IMR-90 (cell line): Measurements from ENCODE around the gene GRM8. TPM values are rescaled to one million over a fixed set of nuclear protein-coding genes. Genes with fewer than 3 reads are reported as not detected.

Experiments
- ATAC-seq: fragments of 200-7000 bp; cut with Tn5 transposase; 2 replicates; pipeline ENCODE4 v1.9.1; 2020; ENCODE audit warnings: low read depth, mild to moderate bottlenecking, moderate library complexity
- BruUV-seq: library from RNA; stranded (reverse); fragments of 400-500 nt; replicated peaks from 2 replicates; lab custom pipeline; 2021; lab: Mats Ljungman, UMichigan
- CTCF ChIA-PET: fragments of 300-600 bp; formaldehyde crosslinking; extraction: SDS; loops from one replicate; lab custom pipeline; 2021; ENCODE audit warnings: antibody characterized with exemption; lab: Yijun Ruan, JAX
- POLR2A ChIA-PET: fragments of 300-600 bp; sonication (Branson Sonifier 250); formaldehyde crosslinking; loops from one replicate; lab custom pipeline; 2022; ENCODE audit warnings: antibody characterized with exemption; ENCODE audit not compliant: unreplicated experiment; lab: Charles Lee
- DNase-seq: peaks from one replicate; pipeline ENCODE4 v3.0.0; 2013
- H2AFZ ChIP-seq: replicated peaks from 2 replicates; pipeline ENCODE3; 2013; ENCODE audit warnings: low read length, mild to moderate bottlenecking; ENCODE audit not compliant: poor library complexity
- H2AK5ac ChIP-seq: 2 replicates; pipeline ENCODE4 v1.6.1; 2013; ENCODE audit warnings: low read depth, low read length, inconsistent platforms
- H2AK9ac ChIP-seq: replicated peaks from 2 replicates; pipeline ENCODE3; 2013; ENCODE audit warnings: mild to moderate bottlenecking, low read depth, low read length, moderate library complexity; ENCODE audit not compliant: poor library complexity
- H2BK120ac ChIP-seq: 2 replicates; pipeline ENCODE4 v1.6.1; 2013; ENCODE audit warnings: low read depth, low read length, inconsistent platforms
- H2BK15ac ChIP-seq: 3 replicates; pipeline ENCODE4 v1.6.1; 2013; ENCODE audit warnings: low read depth, low read length, inconsistent platforms
- H2BK20ac ChIP-seq: 2 replicates; pipeline ENCODE4 v1.6.1; 2013; ENCODE audit warnings: low read depth, mild to moderate bottlenecking, inconsistent platforms, low read length, moderate library complexity
- H2BK5ac ChIP-seq: 2 replicates; pipeline ENCODE4 v1.6.1; 2013; ENCODE audit warnings: mild to moderate bottlenecking, low read depth, low read length, inconsistent platforms; ENCODE audit not compliant: poor library complexity, severe bottlenecking
- H3K14ac ChIP-seq: replicated peaks from 2 replicates; pipeline ENCODE4 v1.6.1; 2013; ENCODE audit warnings: low read depth, low read length, inconsistent platforms
- H3K18ac ChIP-seq: 2 replicates; pipeline ENCODE4 v1.6.1; 2013; ENCODE audit warnings: low read depth, low read length, control low read depth
- H3K23ac ChIP-seq: 2 replicates; pipeline ENCODE4 v1.6.1; 2013; ENCODE audit warnings: low read depth, low read length, inconsistent platforms
- H3K27ac ChIP-seq: 2 replicates; pipeline ENCODE4 v1.5.1; 2013; ENCODE audit warnings: mild to moderate bottlenecking, control low read depth, low read length; ENCODE audit not compliant: insufficient read depth
- H3K27me3 ChIP-seq: 2 replicates; pipeline ENCODE4 v1.6.1; 2013; ENCODE audit warnings: low read length; ENCODE audit not compliant: control insufficient read depth, insufficient read depth
- H3K36me3 ChIP-seq: 2 replicates; pipeline ENCODE4 v1.6.1; 2013; ENCODE audit warnings: low read length, mixed read lengths; ENCODE audit not compliant: control insufficient read depth, insufficient read depth
- H3K4ac ChIP-seq: 2 replicates; pipeline ENCODE4 v1.6.1; 2013; ENCODE audit warnings: low read depth, low read length, inconsistent platforms
- H3K4me1 ChIP-seq: 2 replicates; pipeline ENCODE4 v1.6.1; 2013; ENCODE audit warnings: low read length, mixed read lengths; ENCODE audit not compliant: control insufficient read depth, insufficient read depth
- H3K4me2 ChIP-seq: 2 replicates; pipeline ENCODE4 v1.6.1; 2013; ENCODE audit warnings: low read depth, mild to moderate bottlenecking, control low read depth, low read length, moderate library complexity
- H3K4me3 ChIP-seq: 2 replicates; pipeline ENCODE4 v1.5.1; 2013; ENCODE audit warnings: low read depth, mild to moderate bottlenecking, control low read depth, low read length, moderate library complexity; ENCODE audit not compliant: insufficient read depth
- H3K56ac ChIP-seq: 2 replicates; pipeline ENCODE4 v1.6.1; 2013; ENCODE audit warnings: low read length, inconsistent platforms; ENCODE audit not compliant: insufficient read depth; ENCODE audit errors: extremely low read depth
- H3K79me1 ChIP-seq, 2 experiments: 2 replicates each; pipeline ENCODE4 v1.6.1; 2013; ENCODE audit warnings: low read length in 2 of 2, inconsistent platforms in 1 of 2, low read depth in 1 of 2
- H3K9ac ChIP-seq: 2 replicates; pipeline ENCODE4 v1.6.1; 2013; ENCODE audit warnings: low read depth, low read length, control low read depth
- H3K9me1 ChIP-seq: 2 replicates; pipeline ENCODE4 v1.6.1; 2013; ENCODE audit warnings: low read length, inconsistent platforms; ENCODE audit not compliant: insufficient read depth
- H3K9me3 ChIP-seq: 2 replicates; pipeline ENCODE4 v1.6.1; 2013; ENCODE audit warnings: low read length; ENCODE audit not compliant: control insufficient read depth, insufficient read depth
- H4K20me1 ChIP-seq: 2 replicates; pipeline ENCODE4 v1.6.1; 2013; ENCODE audit warnings: low read length, inconsistent platforms; ENCODE audit not compliant: insufficient read depth
- H4K5ac ChIP-seq: 2 replicates; pipeline ENCODE4 v1.6.1; 2013; ENCODE audit warnings: mild to moderate bottlenecking, low read depth, low read length, control low read depth
- H4K8ac ChIP-seq, 2 experiments: 2 replicates each; pipeline ENCODE4 v1.6.1; 2013; ENCODE audit warnings: low read depth in 2 of 2, low read length in 2 of 2, control low read depth in 1 of 2, inconsistent platforms in 1 of 2
- H4K91ac ChIP-seq: 2 replicates; pipeline ENCODE4 v1.6.1; 2013; ENCODE audit warnings: low read depth, low read length, inconsistent platforms; ENCODE audit not compliant: insufficient read depth
- CEBPB ChIP-seq: IDR thresholded peaks from 2 replicates; pipeline ENCODE4 v1.6.1; 2012; ENCODE audit warnings: low read depth, low read length, improper control_type of control experiment
- CTCF ChIP-seq: conservative IDR thresholded peaks from 2 replicates; pipeline ENCODE4 v1.5.1; 2012; ENCODE audit warnings: mild to moderate bottlenecking, low read depth, low read length, improper control_type of control experiment
- ELK1 ChIP-seq: fragments of 150-350 bp; IDR thresholded peaks from 2 replicates; pipeline ENCODE4 v1.6.1; 2016; ENCODE audit warnings: low read depth, mild to moderate bottlenecking, low read length, moderate library complexity, borderline replicate concordance
- FOS ChIP-seq: fragments of 150-350 bp; IDR thresholded peaks from 2 replicates; pipeline ENCODE4 v1.6.1; 2016; ENCODE audit warnings: low read depth, low read length
- MAFK ChIP-seq: IDR thresholded peaks from 2 replicates; pipeline ENCODE4 v1.6.1; 2012; ENCODE audit warnings: low read depth, low read length, improper control_type of control experiment
- MAZ ChIP-seq: IDR thresholded peaks from 2 replicates; pipeline ENCODE4 v1.6.1; 2012; ENCODE audit warnings: low read depth, mild to moderate bottlenecking, low read length, improper control_type of control experiment, moderate library complexity, borderline replicate concordance
- MXI1 ChIP-seq: IDR thresholded peaks from 2 replicates; pipeline ENCODE4 v1.6.1; 2012; ENCODE audit warnings: low read depth, mild to moderate bottlenecking, low read length, moderate library complexity, borderline replicate concordance
- NFE2L2 ChIP-seq: fragments of 150-350 bp; IDR thresholded peaks from 2 replicates; pipeline ENCODE4 v1.6.1; 2016; ENCODE audit warnings: low read depth, mild to moderate bottlenecking, low read length
- POLR2A ChIP-seq: IDR thresholded peaks from 2 replicates; pipeline ENCODE4 v1.6.1; 2012; ENCODE audit warnings: mild to moderate bottlenecking, low read depth, low read length
- RAD21 ChIP-seq: IDR thresholded peaks from 2 replicates; pipeline ENCODE4 v1.6.1; 2012; ENCODE audit warnings: low read length, improper control_type of control experiment
- RCOR1 ChIP-seq: IDR thresholded peaks from 2 replicates; pipeline ENCODE4 v1.6.1; 2012; ENCODE audit warnings: mild to moderate bottlenecking, low read length, improper control_type of control experiment; ENCODE audit not compliant: insufficient replicate concordance
- RFX5 ChIP-seq: IDR thresholded peaks from 2 replicates; pipeline ENCODE4 v1.8.0; 2012; ENCODE audit warnings: low read depth, mild to moderate bottlenecking, low read length, moderate library complexity
- SMC3 ChIP-seq: fragments of 150-350 bp; IDR thresholded peaks from 2 replicates; pipeline ENCODE4 v1.6.1; 2016; ENCODE audit warnings: low read depth, mild to moderate bottlenecking, antibody characterized with exemption, low read length, moderate library complexity
- WGBS, 2 experiments: methylation state at CpG; one replicate each; pipeline versions ENCODE4 v1.1.5 to v1.1.7; 2013; ENCODE audit warnings: missing lambda C conversion rate in 2 of 2; ENCODE audit not compliant: insufficient read length in 1 of 2; ENCODE audit errors: extremely low coverage in 2 of 2; 5-methylcytosine and 5-hydroxymethylcytosine counted together
- dilution Hi-C: fragments of 300-500 bp; cut with HindIII; formaldehyde crosslinking; loops from one replicate; pipeline ENCODE4 v1.14.3; 2018; ENCODE audit warnings: low sequenced_read_pairs; ENCODE audit not compliant: unreplicated experiment
- in situ Hi-C: fragments of 300-500 bp; cut with MboI; formaldehyde crosslinking; loops from 3 replicates; pipeline ENCODE4 v1.14.3; 2019; ENCODE audit warnings: low sequenced_read_pairs, inconsistent platforms, mixed read lengths
- intact Hi-C: fragments of 100-400 bp; cut with micrococcal nuclease; formaldehyde crosslinking; loops from 2 replicates; pipeline ENCODE4 v1.10.0; 2022
- polyA plus RNA-seq, 3 experiments: library from polyadenylated mRNA; depleted of rRNA; stranded (reverse); fragments of >200 nt; gene quantifications; 2 replicates each; pipeline ENCODE4 v1.2.3, GENCODE V29; 2012; ENCODE audit warnings: low replicate concordance in 1 of 3
- total RNA-seq: library from RNA; depleted of rRNA; stranded (reverse); fragments of >200 nt; gene quantifications from 2 replicates; pipeline ENCODE4 v1.2.3, GENCODE V29; 2012

Gene GRM8
- total and polyA plus RNA-seq, 2 of the 4 experiments (the other 2 are of a cell fraction): not detected

GRCh38 chr7:126881315-126881714 is 371.4 kb downstream of the GRM8 start:
- WGBS, 2 experiments: no CpG with 5 or more reads among the region's 4 CpGs
- BruUV-seq: no TSS peak

More at GRCh38 chr7:126881315-126881714, 371.4 kb downstream of the GRM8 start:
- no peak overlapping the region for H3K9ac ChIP-seq
- dilution Hi-C loops (no loop called here), in situ Hi-C loops (no loop called here), intact Hi-C loops (no loop called here)
- no peaks in the 10 kb centered on the region for H3K27me3 ChIP-seq
- peaks cover 4% of the 10 kb centered on the region; the same call in 1 of the 2 replicates for H3K9me3 ChIP-seq
- no peak overlapping the region for H3K56ac ChIP-seq
- no peak overlapping the region for H3K4ac ChIP-seq
- H2BK15ac ChIP-seq: no peak overlapping the region
- H2AFZ ChIP-seq: no peak overlapping the region
- ATAC-seq (no peak), DNase-seq (no peak)
- no peaks in the 10 kb centered on the region for H3K9me1 ChIP-seq
- H4K8ac ChIP-seq: no peak overlapping the region
- no peak overlapping the region for H2BK120ac ChIP-seq
- no peak overlapping the region for H4K91ac ChIP-seq
- no peak overlapping the region for H3K4me2 ChIP-seq
- TF ChIP-seq SMC3 (no peak), NFE2L2 (no peak), POLR2A (no peak), RAD21 (no peak), MAFK (no peak), MXI1 (no peak), FOS (no peak), CEBPB (no peak), RCOR1 (no peak), RFX5 (no peak), MAZ (no peak), ELK1 (no peak), CTCF (no peak)
- no peak overlapping the region for H3K14ac ChIP-seq
- no peak overlapping the region for H4K5ac ChIP-seq
- no peaks in the 10 kb centered on the region for H4K20me1 ChIP-seq
- CTCF ChIA-PET: no interaction called here
- H3K79me1 ChIP-seq: no peaks in the 10 kb centered on the region
- no peak overlapping the region for H2AK5ac ChIP-seq
- no peak overlapping the region for H3K18ac ChIP-seq
- H3K23ac ChIP-seq: no peak overlapping the region
- no peak overlapping the region for H3K4me3 ChIP-seq
- no peak overlapping the region for H3K27ac ChIP-seq
- no peaks in the 10 kb centered on the region for H3K36me3 ChIP-seq
- H2BK20ac ChIP-seq: no peak overlapping the region
- no peaks in the 10 kb centered on the region for H3K4me1 ChIP-seq
- no peak overlapping the region for H2AK9ac ChIP-seq
- H2BK5ac ChIP-seq: no peak overlapping the region
- POLR2A ChIA-PET: no interaction called here
